ENCODE measurements around the gene ITLN2. TPM values are rescaled to one million over a fixed set of nuclear protein-coding genes. Genes with fewer than 3 reads are reported as not detected.

The ITLN2 gene
- polyA plus RNA-seq, 1 of the 3 experiments (the other 2 are of a cell fraction) = not detected

- WGBS (ENCODE audit: low lambda C conversion rate) = 73% methylated on average over 8 of the region's 8 CpGs
- ChIA-PET POLR2A (no interaction called here), CTCF (interaction anchor here (0.6 to 2.1 kb wide), 4 partner anchors 10 to 193 kb away, joined by 3 to 5 read pairs (median 4); no protein-coding TSS in a partner anchor)
- no peaks in the 10 kb centered on the region; the same call in 1 of the 2 replicates for H3K27me3 ChIP-seq (ENCODE audit: insufficient read depth)
- H3F3A ChIP-seq (replicated peaks; ENCODE audit: insufficient read depth) = no peaks in the 10 kb centered on the region
- no peak for DNase-seq
- H3K9me2 ChIP-seq = no peaks in the 10 kb centered on the region
- no peaks in the 10 kb centered on the region for H3K9me3 ChIP-seq
- H3K9ac ChIP-seq = no peak overlapping the region
- H3K4me2 ChIP-seq = no peak overlapping the region
- H3K79me2 ChIP-seq (ENCODE audit: insufficient read depth) = no peaks in the 10 kb centered on the region
- TF ChIP-seq CHD2 (IDR thresholded peaks at IDR 0.05; ENCODE audit: low read length, partially characterized antibody) (no peak), ELF1 (IDR thresholded peaks at IDR 0.05) (no peak), SIN3A (IDR thresholded peaks at IDR 0.05; ENCODE audit: borderline replicate concordance, low read depth, low read length) (no peak), REST (IDR thresholded peaks at IDR 0.05; ENCODE audit: low read depth, low read length) (no peak), GATA2 (CRISPR knock-in tag; IDR thresholded peaks at IDR 0.05) (no peak), YY1 (IDR thresholded peaks at IDR 0.05; ENCODE audit: low read depth) (no peak), MXI1 (IDR thresholded peaks at IDR 0.05; ENCODE audit: low read depth, low read length) (no peak), IRF3 (IDR thresholded peaks at IDR 0.05; ENCODE audit: low read depth, low read length) (no peak), CTCF (IDR thresholded peaks at IDR 0.05) (no peak), TEAD4 (IDR thresholded peaks at IDR 0.05; ENCODE audit: borderline replicate concordance, insufficient read depth) (no peak), TCF12 (IDR thresholded peaks at IDR 0.05) (no peak), RCOR1 (IDR thresholded peaks at IDR 0.05; ENCODE audit: low read length) (no peak), RXRA (IDR thresholded peaks at IDR 0.05; ENCODE audit: borderline replicate concordance, low read depth) (no peak), NRF1 (IDR thresholded peaks at IDR 0.05; ENCODE audit: low read depth, low read length) (no peak), USF1 (IDR thresholded peaks at IDR 0.05; ENCODE audit: borderline replicate concordance, low read depth) (no peak), POLR2AphosphoS5 (IDR thresholded peaks at IDR 0.05; ENCODE audit: low read depth, low read length) (no peak), SMC3 (IDR thresholded peaks at IDR 0.05; ENCODE audit: low read depth, low read length) (no peak), FOXJ3 (CRISPR knock-in tag; IDR thresholded peaks at IDR 0.05) (no peak), ZBTB33 (IDR thresholded peaks at IDR 0.05; ENCODE audit: borderline replicate concordance, low read depth) (no peak)
- TF ChIP-seq, protein P1, sequence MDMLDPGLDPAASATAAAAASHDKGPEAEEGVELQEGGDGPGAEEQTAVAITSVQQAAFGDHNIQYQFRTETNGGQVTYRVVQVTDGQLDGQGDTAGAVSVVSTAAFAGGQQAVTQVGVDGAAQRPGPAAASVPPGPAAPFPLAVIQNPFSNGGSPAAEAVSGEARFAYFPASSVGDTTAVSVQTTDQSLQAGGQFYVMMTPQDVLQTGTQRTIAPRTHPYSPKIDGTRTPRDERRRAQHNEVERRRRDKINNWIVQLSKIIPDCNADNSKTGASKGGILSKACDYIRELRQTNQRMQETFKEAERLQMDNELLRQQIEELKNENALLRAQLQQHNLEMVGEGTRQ (IDR thresholded peaks at IDR 0.05; ENCODE audit: borderline replicate concordance, low read depth, low read length) = no peak
- no peaks in the 10 kb centered on the region for H4K20me1 ChIP-seq (ENCODE audit: insufficient read depth)
- no peak overlapping the region for H3K4me3 ChIP-seq (ENCODE audit: low read depth in 2 of 2, low read length in 1 of 2)
- no peak overlapping the region for H3K27ac ChIP-seq (ENCODE audit: low read depth in 2 of 2, low read length in 1 of 2)
- H3K4me1 ChIP-seq (ENCODE audit: control insufficient read depth in 1 of 2, insufficient read depth in 2 of 2, low read depth in 1 of 2, low read length in 1 of 2) = no peaks in the 10 kb centered on the region
- H2AFZ ChIP-seq (ENCODE audit: low read depth) = no peak overlapping the region
- H3K36me3 ChIP-seq (replicated peaks in 1 of 2; ENCODE audit: control insufficient read depth in 1 of 2, insufficient read depth in 2 of 2, low read length in 1 of 2) = no peaks in the 10 kb centered on the region
Observed at GRCh38 chr1:160987359-160988050, 32.9 kb upstream of the ITLN2 start.
